NB4 (cell line): Measurements from ENCODE around the gene SMURF2.

ENCODE experiments used
- DNase-seq: peaks from one replicate; pipeline ENCODE4 v3.0.0; 2010; ENCODE audit warnings: low read depth
- H3K4me3 ChIP-seq: one replicate; pipeline ENCODE4 v1.5.1; 2011; ENCODE audit warnings: mild to moderate bottlenecking, low read depth, low read length, moderate library complexity
- CTCF ChIP-seq: IDR thresholded peaks from one replicate; pipeline ENCODE4 v1.5.1; 2012; ENCODE audit warnings: low read depth, low read length
- MAX ChIP-seq: IDR thresholded peaks from 2 replicates; pipeline ENCODE4 v1.6.1; 2011; ENCODE audit warnings: low read depth, low read length
- MYC ChIP-seq: IDR thresholded peaks from 2 replicates; pipeline ENCODE4 v1.6.1; 2011; ENCODE audit warnings: low read depth, low read length
- POLR2A ChIP-seq: IDR thresholded peaks from 2 replicates; pipeline ENCODE4 v1.6.1; 2011; ENCODE audit warnings: mild to moderate bottlenecking; ENCODE audit not compliant: insufficient read length; ENCODE audit errors: extremely low read depth

The SMURF2 gene

DNA sequence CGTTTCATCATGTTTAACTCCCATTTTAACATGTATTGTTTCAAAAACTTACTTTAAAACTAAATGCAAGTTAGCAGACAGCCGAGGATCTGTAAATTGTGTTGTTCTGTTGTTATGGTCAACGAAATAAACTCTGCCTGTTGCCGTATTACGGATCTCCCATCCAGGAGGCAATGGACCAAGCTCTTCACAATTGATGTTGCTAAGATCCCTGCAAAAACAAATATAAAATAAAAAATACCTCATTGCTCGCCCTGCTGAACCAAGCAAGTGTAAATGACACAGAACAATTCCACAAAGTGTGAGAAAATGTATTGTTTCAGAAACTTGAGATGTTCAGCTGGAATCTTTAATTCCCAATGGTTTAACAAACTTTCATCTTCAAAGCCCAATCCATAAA lies 90.4 kb downstream of the SMURF2 start:
- no peak overlapping the region for H3K4me3 ChIP-seq
- no peak for DNase-seq
- TF ChIP-seq POLR2A (no peak), CTCF (no peak)

DNA sequence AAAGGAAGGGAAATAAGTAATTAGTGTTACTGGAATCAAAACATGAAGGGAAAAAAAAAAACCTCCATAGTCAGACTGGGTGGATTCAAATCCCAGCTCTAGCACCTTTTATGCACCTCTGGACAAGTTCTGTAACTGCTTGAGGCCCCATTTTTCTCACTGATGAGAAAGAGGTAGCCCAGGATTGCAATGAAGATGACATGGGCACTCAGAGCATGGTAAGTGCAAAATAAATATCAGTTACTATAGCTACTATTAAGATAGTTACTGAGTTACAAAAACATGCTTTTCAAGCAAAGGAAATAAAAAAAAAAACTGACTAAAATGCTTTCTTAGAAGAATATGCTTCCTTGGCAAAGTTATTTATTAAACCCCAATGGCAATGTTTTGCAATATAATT lies 96.5 kb downstream of the SMURF2 start:
- DNase-seq, result no peak
- no peak overlapping the region for H3K4me3 ChIP-seq
- TF ChIP-seq POLR2A, result no peak
- no peak for TF ChIP-seq MYC
- no peak for TF ChIP-seq MAX
- TF ChIP-seq CTCF, result no peak

DNA sequence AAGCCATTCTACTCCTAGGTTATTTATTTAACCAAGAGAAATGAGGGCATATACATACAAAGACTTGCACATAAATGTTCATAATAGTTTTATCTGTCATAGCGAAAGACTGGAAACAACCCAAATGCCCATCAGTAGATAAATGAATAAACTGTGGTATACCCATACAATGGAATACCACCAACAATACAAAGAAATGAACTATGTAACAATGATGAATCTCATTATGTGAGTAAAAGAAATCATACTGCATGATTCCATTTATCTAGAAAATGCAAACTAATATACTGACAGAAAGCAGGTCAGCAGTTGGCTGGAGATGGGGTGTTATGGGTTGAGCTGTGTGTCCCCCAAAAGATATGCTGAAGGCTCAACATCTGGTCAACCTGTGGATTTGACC lies 98.0 kb downstream of the SMURF2 start:
- no peak overlapping the region for H3K4me3 ChIP-seq
- DNase-seq, result no peak
- no peak for TF ChIP-seq MAX
- no peak for TF ChIP-seq CTCF
- TF ChIP-seq MYC, result no peak
- no peak for TF ChIP-seq POLR2A

GRCh38 chr17:64555281-64555680 lies 106.8 kb downstream of the SMURF2 start:
- no peak overlapping the region for H3K4me3 ChIP-seq
- TF ChIP-seq CTCF (no peak), POLR2A (no peak), MYC (no peak), MAX (no peak)
- no peak for DNase-seq

- no peak for DNase-seq
- H3K4me3 ChIP-seq, result no peak overlapping the region
- TF ChIP-seq MYC (no peak), POLR2A (no peak)
Observed at GRCh38 chr17:64554028-64554637, 108.0 kb downstream of the SMURF2 start.

DNA sequence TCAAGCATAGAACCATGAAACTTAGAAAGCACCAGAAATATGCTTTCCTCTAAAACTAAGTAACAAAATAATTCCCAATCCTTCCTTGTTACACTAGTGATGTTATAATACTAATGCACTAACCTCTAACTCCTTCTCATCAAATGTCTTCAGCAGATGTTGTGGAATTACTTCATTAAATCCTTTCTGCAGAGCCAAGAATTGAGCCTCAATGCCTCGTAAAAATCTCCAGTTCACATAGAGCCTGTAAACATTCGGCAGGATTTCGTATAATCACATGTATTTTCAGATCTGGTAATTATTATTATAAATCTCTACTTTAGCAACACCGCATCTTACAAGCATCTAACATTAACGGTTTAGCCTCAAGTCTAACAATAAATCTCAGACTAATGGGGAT lies 110.6 kb downstream of the SMURF2 start:
- TF ChIP-seq CTCF (no peak), POLR2A (no peak), MYC (no peak), MAX (no peak)
- no peak for DNase-seq
- no peak overlapping the region for H3K4me3 ChIP-seq
